ENCODE data around the gene TEX9. TPM values are rescaled to one million over a fixed set of nuclear protein-coding genes. Genes with fewer than 3 reads are reported as not detected.
"Not testable (repeated sequence)": the region's sequence is repeated elsewhere in the genome, so short reads cannot be mapped to it uniquely, and the experiment has no call there.

Gene TEX9
- 10 to 100 TPM; 26.1 to 33.9 (median 31.7) TPM for polyA plus RNA-seq (ENCODE audit: insufficient read length in 3 of 3)
- long read RNA-seq, donor 1: 0 reads
- long read RNA-seq, donor 2, partial matches to known transcripts: 35 of 42 reads
- long read RNA-seq, donor 2, other reads (novel, unspliced or antisense): 6 of 42 reads
- long read RNA-seq, donor 3, partial matches to known transcripts: 81 of 96 reads
- long read RNA-seq, donor 3, other reads (novel, unspliced or antisense): 14 of 96 reads
- long read RNA-seq, donor 4, partial matches to known transcripts: 63 of 71 reads
- long read RNA-seq, donor 4, other reads (novel, unspliced or antisense): 8 of 71 reads
- long read RNA-seq, donor 5: 0 reads
- long read RNA-seq, donor 6: 0 reads
- long read RNA-seq, donor 7, partial matches to known transcripts: 92 of 100 reads
- long read RNA-seq, donor 7, other reads (novel, unspliced or antisense): 6 of 100 reads
- long read RNA-seq, donor 8: 0 reads
- long read RNA-seq, donor 9, partial matches to known transcripts: 43 of 43 reads
- long read RNA-seq, donor 9, other reads (novel, unspliced or antisense): 0 of 43 reads
- long read RNA-seq, donor 10: 0 reads
- long read RNA-seq, donor 11, partial matches to known transcripts: 36 of 45 reads
- long read RNA-seq, donor 11, other reads (novel, unspliced or antisense): 7 of 45 reads
- long read RNA-seq, donor 12, full-length matches to known transcripts: 1 of 1 reads
- long read RNA-seq, donor 12, partial matches to known transcripts: 0 of 1 reads
- long read RNA-seq, donor 12, other reads (novel, unspliced or antisense): 0 of 1 reads
- long read RNA-seq, donor 13: 0 reads
- long read RNA-seq, donor 14, partial matches to known transcripts: 108 of 115 reads
- long read RNA-seq, donor 14, other reads (novel, unspliced or antisense): 7 of 115 reads
- long read RNA-seq, donor 15: 0 reads
- long read RNA-seq, donor 16, partial matches to known transcripts: 167 of 246 reads
- long read RNA-seq, donor 16, other reads (novel, unspliced or antisense): 78 of 246 reads

GRCh38 chr15:56365075-56365711 lies at the start of gene TEX9:
Gene TEX9, plus strand, starts transcription at chr15:56365426. Its CDS starts 25 bp downstream, at chr15:56365451.
- DNase-seq (ENCODE audit: extremely low read depth in 1 of 11, low read depth in 9 of 11, low spot score in 4 of 11): peak; percentile 73 to 91 (median 85)

- DNase-seq (ENCODE audit: extremely low read depth in 1 of 11, low read depth in 9 of 11, low spot score in 4 of 11): not testable (repeated sequence)
These were observed 48.7 kb upstream of the TEX9 start for GRCh38 chr15:56316561-56316960.

DNA sequence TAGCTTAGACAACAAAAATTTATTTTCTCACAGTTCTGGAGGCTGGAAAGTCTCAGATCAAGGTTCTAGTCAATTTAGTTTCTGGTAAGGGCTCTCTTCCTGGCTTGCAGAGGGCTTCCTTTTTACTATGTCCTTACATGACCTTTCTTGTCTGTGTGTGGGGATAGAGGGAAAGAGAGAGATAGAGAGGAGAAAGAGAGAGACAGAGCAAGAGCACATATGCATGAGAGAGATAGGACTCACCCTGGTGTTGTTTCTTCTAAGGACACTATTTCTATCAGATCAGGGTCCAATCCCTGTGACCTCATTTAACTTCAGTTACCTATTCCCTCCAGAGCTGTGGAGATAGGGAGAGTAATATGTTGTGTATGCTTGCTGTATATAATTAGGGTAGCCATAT lies 44.9 kb upstream of the TEX9 start:
- DNase-seq (ENCODE audit: extremely low read depth in 1 of 11, low read depth in 9 of 11, low spot score in 4 of 11): no peak

- no peak for DNase-seq (ENCODE audit: extremely low read depth in 1 of 11, low read depth in 9 of 11, low spot score in 4 of 11)
These were observed 44.4 kb upstream of the TEX9 start for GRCh38 chr15:56320861-56321260.

- DNase-seq (ENCODE audit: extremely low read depth in 1 of 11, low read depth in 9 of 11, low spot score in 4 of 11): no peak
These were observed 42.8 kb upstream of the TEX9 start for GRCh38 chr15:56322444-56322843.

GRCh38 chr15:56323435-56323834 lies 41.8 kb upstream of the TEX9 start:
- no peak for DNase-seq (ENCODE audit: extremely low read depth in 1 of 11, low read depth in 9 of 11, low spot score in 4 of 11)

DNA sequence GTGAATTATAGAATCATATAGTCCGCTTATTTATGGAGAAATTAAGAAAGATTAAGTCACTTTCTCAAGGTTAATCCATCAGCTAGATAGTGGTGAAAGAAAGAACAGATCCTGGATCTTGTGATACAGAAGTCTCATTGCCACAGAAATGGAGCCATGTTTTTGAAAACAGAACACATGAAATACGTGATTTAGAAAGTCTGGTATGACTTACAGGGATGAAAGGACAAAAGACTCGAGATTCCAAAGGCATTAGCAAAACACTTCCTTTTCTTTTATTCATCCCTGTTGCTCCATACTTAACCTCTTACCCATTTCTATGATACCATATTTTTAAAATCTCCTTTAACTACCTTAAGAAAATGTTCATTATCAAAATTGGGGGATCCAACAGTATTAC lies 40.0 kb upstream of the TEX9 start:
- DNase-seq (ENCODE audit: extremely low read depth in 1 of 11, low read depth in 9 of 11, low spot score in 4 of 11): no peak

GRCh38 chr15:56327721-56328502 lies 37.3 kb upstream of the TEX9 start:
- DNase-seq (ENCODE audit: extremely low read depth in 1 of 11, low read depth in 9 of 11, low spot score in 4 of 11): no peak

GRCh38 chr15:56337084-56337725 lies 28.0 kb upstream of the TEX9 start:
- no peak for DNase-seq (ENCODE audit: extremely low read depth in 1 of 11, low read depth in 9 of 11, low spot score in 4 of 11)

- DNase-seq (ENCODE audit: extremely low read depth in 1 of 11, low read depth in 9 of 11, low spot score in 4 of 11): no peak
These were observed 25.6 kb upstream of the TEX9 start for GRCh38 chr15:56339594-56339993.

GRCh38 chr15:56341201-56341600 lies 24.0 kb upstream of the TEX9 start:
- no peak for DNase-seq (ENCODE audit: extremely low read depth in 1 of 11, low read depth in 9 of 11, low spot score in 4 of 11)

GRCh38 chr15:56342653-56343052 lies 22.6 kb upstream of the TEX9 start:
- DNase-seq (ENCODE audit: extremely low read depth in 1 of 11, low read depth in 9 of 11, low spot score in 4 of 11): no peak

- DNase-seq (ENCODE audit: extremely low read depth in 1 of 11, low read depth in 9 of 11, low spot score in 4 of 11): no peak
These were observed 21.3 kb upstream of the TEX9 start for GRCh38 chr15:56343879-56344278.

- DNase-seq (ENCODE audit: extremely low read depth in 1 of 11, low read depth in 9 of 11, low spot score in 4 of 11): no peak
These were observed 20.9 kb upstream of the TEX9 start for GRCh38 chr15:56344336-56344735.

- DNase-seq (ENCODE audit: extremely low read depth in 1 of 11, low read depth in 9 of 11, low spot score in 4 of 11): no peak
These were observed 18.8 kb upstream of the TEX9 start for GRCh38 chr15:56346414-56346813.

- no peak for DNase-seq (ENCODE audit: extremely low read depth in 1 of 11, low read depth in 9 of 11, low spot score in 4 of 11)
These were observed 15.7 kb upstream of the TEX9 start for GRCh38 chr15:56349554-56349953.

DNA sequence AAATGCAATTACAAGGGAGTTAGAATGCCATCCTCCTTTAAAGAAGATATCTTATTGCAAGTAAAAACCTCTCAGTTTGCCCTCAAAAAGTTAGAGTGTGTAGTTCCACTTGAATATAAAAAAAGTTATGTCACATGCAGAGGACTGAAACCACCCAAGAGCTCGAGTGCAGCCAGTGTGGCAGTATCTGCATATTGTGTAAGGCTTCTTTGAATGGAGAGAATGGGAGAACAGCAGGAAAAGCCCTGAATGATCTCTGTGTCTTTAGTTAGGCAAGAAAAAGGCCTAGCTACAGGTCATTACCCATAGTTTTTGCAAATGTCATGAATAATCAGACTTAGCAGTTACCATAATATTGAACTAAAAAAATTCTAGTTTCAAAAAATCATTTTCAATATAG lies 13.9 kb upstream of the TEX9 start:
- DNase-seq (ENCODE audit: extremely low read depth in 1 of 11, low read depth in 9 of 11, low spot score in 4 of 11): no peak

- no peak for DNase-seq (ENCODE audit: extremely low read depth in 1 of 11, low read depth in 9 of 11, low spot score in 4 of 11)
These were observed 13.2 kb upstream of the TEX9 start for GRCh38 chr15:56351957-56352506.
